ENCODE results near the gene ASCL2.

The ASCL2 gene

GRCh38 chr11:2270322-2271076 is at the start of gene ASCL2:
TSS of gene ASCL2 (minus strand) at chr11:2270588. CDS start at chr11:2270332, 256 bp downstream.
- no peak for DNase-seq

DNA sequence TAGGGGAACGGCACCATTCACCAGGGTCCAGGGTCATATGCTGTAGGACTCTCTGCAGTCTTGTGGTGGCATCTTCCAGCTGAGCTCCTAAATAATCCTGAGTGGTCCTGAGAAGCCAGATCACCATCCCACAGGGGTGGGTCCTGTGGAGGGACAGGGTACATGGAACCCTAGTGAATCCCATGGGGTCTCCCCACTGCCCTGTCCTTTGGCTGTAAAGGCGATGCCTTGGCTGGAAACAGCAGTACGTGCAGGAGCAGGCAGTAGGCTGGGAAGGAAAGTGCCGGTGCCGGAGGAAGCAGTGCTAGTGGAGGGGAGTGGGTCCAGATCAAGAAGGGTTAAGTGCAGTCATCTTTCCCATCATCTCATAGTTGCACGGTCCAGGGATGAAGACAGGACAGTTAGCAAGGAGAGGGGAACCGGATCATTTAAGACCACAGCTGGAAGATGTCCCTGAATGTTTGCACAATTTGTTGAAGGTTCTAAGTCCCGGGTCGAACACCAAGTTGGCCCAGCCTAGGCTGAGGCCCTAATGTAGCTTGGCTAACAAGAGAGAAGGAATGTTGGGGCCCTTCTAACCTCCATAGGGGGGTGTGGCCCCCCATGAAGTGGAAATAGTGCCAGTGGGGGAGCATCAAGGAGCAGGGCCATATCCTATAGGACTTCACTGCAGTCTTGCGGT is 49.5 kb upstream of the ASCL2 start:
- no peak for DNase-seq

DNA sequence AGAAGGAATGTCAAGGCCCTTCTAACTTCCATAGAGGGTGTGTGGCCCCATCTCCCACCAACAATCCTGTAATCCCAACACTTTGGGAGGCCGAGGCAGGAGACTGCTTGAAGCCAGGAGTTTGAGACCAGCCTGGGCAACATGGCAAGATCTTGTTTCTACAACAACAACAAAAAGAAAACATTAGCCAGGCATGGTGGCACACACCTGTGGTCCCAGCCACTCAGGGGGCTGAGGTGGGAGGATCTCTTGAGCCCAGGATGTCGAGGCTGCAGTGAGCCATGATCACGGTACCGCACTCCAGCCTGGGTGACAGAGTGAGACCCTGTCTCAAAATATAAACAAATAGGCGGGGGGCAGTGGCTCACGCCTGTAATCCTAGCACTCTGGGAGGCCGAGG is 48.3 kb upstream of the ASCL2 start:
- no peak for DNase-seq

- no peak for DNase-seq
These were observed 47.7 kb upstream of the ASCL2 start for GRCh38 chr11:2318123-2318522.

DNA sequence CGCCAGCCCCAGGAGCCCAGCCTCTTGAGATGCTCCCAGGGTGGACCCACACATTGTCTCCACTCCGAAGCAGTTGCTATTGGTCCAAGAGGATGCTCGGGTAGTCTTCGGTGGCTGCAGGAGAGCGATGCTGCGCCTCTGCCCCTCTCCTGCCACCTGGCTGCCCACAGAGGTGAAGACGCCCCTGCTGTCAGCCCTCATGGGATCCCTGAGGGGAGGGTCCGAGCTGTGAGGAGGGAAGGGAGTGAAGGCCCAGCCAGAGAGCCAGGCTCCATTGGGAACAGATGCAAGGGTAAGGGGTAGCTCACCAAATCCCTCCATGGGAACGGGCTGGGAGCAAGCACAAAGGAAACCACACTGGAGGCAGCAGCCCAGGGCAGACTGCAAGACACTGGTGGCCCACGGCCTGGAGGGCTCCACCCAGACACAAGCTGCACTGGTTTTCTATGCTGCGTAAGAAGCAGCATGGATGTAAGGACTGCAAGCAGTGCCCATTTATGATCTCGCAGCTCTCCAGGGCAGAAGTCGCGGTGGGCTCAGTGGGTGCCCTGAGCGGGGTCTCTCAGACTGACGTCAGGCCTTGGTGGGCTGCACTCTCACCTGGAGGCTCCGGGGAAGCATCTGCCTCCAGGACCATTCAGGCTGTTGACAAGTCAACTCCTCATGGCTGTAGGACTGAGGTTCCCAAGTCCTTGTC is 47.1 kb upstream of the ASCL2 start:
- no peak for DNase-seq

DNA sequence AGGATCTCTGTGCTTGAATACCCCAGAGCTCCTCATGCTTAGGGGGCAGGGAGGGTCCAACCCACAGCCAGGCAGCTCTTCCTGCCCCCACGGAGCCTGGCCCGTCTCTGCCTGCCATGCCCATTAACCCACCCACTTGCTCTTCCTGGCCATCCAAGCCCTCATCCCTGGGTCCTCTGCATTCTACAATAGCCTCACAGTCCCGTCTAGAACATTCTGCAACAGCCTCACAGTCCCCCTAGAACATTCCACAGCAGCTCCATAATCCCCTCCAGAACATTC is 46.5 kb upstream of the ASCL2 start:
- no peak for DNase-seq

DNA sequence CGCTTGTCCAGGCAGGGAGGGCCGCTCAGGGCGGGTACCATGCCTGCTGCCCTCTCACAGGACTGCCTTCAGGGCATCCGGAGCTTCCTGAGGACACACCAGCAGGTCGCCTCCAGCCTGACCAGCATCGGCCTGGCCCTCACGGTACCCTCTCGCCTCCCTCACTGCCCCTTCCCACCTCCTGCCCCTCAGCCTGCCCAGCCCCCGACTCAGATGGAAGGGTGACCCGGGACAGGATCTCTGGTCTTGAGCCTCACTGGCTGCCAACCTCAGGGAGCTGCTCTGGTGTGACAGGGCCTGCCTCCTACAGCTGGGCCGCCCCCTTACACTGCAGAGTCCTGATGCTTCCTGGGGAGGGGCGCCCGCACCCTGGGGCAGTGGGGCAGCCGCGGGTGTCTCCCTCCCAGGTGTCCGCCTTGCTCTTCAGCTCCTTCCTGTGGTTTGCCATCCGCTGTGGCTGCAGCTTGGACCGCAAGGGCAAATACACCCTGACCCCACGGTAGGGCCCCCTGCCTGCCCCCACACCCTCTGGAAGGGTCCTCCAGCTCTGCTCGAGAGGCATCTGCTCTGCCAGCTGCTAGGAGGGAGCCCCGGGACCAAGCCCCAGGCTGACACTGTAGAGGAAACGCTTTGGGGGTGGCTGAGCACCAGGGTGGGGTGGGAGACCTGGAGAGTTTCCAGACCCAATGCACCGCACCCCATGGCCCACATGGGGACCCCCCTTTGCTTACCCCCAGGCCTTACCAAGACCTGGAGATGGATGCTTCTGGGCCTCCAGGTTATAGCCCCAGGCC is 46.0 kb upstream of the ASCL2 start:
- DNase-seq, result no peak

DNA sequence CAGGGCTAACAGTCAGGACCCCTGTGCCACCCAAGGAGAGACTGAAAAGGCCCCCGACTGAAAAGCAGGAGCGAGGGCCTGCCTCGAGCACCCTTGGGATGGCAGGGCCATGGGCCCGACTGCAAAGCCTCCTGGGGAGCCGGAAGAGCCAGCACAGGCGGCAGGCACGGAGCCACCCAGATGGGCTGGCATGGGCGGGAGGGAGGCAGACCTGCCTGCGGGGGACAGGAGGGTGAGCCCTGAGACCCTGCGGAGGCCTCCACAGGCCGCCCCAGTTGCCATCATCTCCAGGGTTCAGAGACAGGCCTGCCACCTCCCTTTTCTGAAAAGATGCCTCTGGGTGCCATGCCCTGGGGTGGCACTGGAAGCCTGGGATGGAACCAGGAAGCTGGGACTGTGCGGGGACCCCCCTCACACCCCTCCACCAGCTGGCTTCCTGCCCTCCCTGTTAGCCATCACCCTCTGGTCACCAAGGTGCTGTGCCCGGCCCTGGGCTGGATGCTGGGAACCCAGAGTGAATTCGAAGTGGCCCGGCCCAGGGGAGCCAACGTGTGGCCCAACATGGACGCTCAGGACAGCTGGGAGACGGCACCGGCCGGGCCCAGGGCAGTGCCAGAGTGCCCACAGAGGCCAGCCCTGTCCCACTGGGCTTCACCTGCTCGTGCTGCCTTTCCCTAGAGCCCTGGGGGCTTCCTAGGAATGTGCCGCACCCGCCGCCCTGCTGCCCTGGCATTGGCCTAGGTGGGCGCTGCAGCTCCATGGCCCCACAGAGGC is 45.2 kb upstream of the ASCL2 start:
- DNase-seq, result no peak

DNA sequence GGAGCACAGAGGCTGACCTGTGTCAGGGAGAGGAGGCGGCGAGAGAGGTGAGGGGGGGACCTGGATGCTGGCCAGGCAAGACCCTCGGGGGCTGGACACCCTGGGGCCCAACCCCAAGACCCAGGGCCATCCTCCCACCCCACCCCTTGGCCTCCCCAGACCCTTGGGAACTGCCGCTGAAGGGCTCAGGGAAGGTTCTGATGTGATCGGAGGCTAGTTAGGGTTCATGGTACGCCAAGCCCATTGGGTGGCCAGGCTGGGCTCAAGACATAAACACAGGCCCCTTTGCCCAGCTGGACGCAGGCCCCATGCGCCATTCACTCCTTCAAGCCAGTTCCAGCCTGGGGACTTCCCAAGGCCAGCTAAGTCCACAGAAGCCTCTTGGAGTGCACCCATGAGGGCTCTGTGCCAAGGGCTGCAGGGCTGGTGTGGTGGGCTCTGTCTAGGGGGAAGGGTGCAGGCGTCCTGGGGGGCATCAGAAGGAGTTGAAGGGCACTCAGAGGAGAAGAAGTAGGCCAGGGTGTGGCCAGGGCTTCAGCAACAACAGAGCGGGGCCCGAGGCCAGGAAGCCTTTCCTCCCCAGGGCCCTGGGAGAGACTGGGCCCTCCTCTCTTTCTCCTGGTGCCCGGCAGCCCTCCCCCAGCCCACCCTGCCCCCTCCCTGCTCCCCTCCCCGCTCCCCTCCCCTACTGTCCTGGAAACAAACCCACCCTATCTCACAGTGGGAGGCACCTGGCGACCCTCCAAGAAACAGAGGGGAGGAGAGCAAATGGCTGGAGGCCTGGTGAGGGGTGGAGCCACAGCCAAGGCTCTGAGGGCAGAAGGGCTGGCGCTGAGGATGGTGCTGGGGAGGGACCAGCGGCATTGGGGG is 44.4 kb upstream of the ASCL2 start:
- DNase-seq, result peak; percentile 90

DNA sequence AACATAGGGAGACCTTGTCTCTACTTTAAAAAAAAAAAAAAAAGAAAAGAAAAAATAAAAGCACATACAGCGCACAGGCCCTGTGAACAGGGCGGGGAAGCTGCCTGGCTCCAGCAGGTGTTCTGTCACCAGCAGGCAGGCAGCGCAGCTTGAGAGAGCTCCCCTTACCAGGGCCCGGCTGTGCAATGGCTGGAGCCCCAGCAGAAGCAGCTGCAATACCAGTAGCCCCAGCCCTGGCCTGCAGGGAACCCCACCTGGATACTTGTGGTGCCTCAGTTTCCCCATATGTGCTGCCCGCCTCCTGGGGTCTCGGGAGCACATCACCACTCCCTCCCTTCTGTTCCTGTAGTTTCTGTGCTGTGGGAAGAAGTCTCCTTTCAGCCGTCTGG is 43.7 kb upstream of the ASCL2 start:
- DNase-seq, result no peak

- no peak for DNase-seq
These were observed 42.9 kb upstream of the ASCL2 start for GRCh38 chr11:2313051-2313951.

- peak; percentile 31 for DNase-seq
These were observed 42.0 kb upstream of the ASCL2 start for GRCh38 chr11:2312232-2313042.

- no peak for DNase-seq
These were observed 41.2 kb upstream of the ASCL2 start for GRCh38 chr11:2311353-2312133.

DNA sequence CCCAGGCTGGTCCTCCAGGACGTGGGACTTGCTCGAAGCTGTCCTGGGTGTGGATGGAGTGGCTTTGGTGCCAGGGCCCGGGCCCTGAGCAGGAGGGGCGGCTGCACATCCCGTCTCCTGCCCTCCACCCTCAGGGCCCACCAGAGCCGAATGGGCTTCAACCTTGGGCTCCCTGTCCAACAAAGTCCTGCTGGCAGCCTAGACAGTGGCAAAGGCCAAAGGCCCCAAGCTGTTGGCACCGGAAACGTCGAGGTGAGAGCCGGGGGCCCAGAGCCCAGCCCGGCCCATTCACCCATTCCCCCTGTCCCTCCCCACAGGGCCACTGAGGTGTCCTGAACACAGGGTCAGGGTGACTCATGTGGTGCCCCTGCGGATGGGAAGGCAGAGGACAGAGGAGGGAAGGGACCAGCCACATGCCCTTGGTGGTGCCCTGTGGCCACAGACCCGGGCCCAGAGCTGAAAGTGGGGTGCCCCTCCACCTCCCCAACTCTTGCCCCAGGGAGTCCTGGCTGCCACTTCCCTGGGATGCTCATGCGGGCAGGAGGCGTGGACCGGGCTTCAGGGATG is 40.5 kb upstream of the ASCL2 start:
- no peak for DNase-seq

GRCh38 chr11:2310073-2310785 is 39.8 kb upstream of the ASCL2 start:
- DNase-seq, result no peak

DNA sequence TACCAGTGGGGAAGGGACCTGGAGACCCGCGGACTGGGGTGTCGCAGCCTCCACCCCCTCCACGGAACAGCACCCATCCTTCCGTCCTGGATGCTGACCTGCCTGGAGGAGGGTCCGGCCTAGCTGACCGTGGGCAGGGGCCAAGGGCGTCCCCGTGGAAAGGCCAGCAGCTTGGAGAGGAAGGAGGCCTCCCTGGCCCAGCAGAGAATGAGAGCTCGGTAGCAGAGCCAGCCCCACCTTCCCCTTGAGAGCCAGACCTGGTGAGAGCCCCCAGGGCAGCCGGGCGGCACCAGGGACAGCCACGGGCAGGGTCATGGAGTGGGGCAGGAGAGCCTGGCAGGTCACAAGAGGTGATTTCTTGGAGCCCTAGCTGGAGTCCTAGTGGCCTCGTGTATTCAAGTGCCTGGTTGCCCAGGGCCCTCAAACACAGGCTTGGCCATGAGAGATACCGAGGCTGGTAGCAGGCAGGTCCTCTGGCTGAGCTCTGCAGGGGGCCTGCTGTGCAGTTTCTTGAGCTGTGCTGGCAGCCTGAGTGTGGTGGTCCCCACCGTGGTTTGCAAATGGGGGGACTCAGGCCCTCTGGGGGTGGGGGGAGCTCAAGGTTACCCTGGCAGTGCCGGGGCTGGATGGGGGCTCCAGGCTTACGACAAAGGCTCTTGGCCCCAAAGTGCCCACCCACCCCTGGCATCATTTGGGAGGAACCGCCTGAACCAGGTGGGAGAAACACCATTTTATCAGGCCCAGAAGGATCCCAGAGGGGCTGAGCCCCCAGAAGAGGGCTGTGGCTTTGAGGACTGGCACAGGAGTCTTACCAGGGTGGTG is 39.1 kb upstream of the ASCL2 start:
- no peak for DNase-seq

DNA sequence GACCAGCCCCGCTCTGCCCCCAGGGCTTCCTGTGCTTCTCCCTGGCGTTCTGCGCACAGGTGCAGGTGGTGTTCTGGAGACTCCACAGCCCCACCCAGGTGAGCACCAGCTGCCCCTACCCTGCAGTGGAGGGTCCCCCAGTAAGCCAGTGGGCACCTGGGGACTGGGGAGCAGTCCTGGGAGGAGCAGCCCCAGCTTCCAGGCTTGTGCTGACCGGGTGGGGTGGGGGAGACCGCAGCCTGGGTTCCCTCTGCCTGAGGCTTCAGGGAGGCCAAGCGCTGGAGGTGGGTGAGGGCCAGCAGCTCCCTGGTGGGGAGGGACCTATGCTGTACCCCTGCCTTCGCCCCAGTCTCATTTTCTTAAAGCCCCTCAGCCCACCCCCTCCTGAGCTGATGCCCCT is 38.3 kb upstream of the ASCL2 start:
- no peak for DNase-seq
